GM04503 (cell line): ENCODE measurements around the gene BOK.
"Not testable (repeated sequence)": the region's sequence is repeated elsewhere in the genome, so short reads cannot be mapped to it uniquely, and the experiment has no call there.

ENCODE experiments used
- DNase-seq: peaks from one replicate; pipeline ENCODE4 v3.0.0-alpha.2; 2012; ENCODE audit warnings: low read depth

The BOK gene

DNA sequence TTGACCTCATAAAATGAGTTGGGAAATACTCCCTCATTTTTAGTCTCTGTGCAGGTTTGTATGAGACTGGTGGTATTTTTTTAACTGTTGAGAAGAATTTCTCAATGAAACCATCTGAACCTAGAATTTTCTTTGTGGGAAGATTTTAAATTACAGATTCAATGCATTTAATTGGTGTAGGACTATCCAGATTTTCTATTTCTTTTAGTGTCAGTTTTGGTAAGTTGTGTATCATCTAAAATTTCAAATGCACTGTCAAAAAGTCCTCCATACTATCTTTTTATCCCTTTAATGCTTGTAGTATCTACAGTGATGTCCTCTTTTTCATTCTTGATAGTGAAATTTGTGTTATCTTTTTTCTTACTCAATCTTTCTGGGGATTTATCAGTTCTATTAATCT is 1.8 kb upstream of the BOK start:
- no peak for DNase-seq

GRCh38 chr2:241559323-241560161 is 997 bp downstream of the BOK start:
- no peak for DNase-seq

- no peak for DNase-seq
Observed at GRCh38 chr2:241560162-241560882, 1.8 kb downstream of the BOK start.

DNA sequence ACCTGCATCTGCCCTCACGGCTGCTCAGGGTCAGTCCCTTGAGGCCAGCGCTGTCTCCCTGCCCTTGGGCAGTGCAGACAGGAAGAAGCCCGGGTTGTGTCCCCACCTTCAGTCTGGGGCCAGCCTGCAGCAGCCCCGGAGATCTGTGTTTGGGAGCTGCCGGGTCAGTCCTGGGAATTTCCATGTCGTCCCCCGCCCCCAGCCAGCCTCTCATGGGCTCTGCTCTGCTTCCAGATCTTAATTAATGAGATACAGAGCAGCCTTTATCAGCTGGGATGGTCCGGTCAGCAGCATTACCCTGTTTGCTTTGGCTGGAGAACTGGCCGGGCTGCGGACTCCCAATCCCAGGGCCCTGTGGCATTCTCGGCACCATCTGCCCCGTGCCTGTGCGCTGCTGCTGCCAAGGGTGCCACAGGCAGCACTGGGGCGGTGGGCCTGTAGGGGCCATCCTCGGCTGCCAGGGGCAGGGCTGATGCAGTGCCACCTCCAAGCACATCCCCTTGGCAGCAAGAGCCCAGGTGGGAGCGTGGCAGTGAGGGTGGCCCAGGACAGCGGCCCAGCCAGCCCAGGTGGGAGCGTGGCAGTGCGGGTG is 2.4 kb downstream of the BOK start:
- no peak for DNase-seq

GRCh38 chr2:241561832-241562231 is 3.3 kb downstream of the BOK start:
- no peak for DNase-seq

GRCh38 chr2:241562269-241562891 is 3.8 kb downstream of the BOK start:
- no peak for DNase-seq

- DNase-seq: no peak
Observed at GRCh38 chr2:241563031-241563507, 4.5 kb downstream of the BOK start.

DNA sequence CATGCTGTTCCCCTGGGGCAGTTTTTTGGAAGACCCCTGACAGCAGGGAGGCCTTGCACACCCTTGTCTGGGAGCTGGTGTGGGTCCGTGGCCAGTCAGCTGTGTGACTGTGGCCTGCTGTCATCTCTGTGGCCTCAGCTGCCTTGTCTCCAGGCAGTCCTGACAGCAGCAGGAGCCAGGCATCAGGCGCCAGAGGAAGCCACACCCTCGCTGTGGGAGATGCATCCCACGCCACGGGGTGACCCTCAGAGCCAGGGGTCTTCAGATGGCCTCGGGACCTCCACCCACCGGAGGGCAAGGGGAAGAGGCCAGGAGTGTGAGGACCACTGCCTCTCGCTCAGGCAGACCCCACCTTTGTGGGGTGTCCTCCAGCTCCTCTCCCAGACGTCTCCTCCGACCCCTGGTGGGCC is 5.0 kb downstream of the BOK start:
- no peak for DNase-seq

GRCh38 chr2:241563981-241564595 is 5.5 kb downstream of the BOK start:
- DNase-seq: no peak

DNA sequence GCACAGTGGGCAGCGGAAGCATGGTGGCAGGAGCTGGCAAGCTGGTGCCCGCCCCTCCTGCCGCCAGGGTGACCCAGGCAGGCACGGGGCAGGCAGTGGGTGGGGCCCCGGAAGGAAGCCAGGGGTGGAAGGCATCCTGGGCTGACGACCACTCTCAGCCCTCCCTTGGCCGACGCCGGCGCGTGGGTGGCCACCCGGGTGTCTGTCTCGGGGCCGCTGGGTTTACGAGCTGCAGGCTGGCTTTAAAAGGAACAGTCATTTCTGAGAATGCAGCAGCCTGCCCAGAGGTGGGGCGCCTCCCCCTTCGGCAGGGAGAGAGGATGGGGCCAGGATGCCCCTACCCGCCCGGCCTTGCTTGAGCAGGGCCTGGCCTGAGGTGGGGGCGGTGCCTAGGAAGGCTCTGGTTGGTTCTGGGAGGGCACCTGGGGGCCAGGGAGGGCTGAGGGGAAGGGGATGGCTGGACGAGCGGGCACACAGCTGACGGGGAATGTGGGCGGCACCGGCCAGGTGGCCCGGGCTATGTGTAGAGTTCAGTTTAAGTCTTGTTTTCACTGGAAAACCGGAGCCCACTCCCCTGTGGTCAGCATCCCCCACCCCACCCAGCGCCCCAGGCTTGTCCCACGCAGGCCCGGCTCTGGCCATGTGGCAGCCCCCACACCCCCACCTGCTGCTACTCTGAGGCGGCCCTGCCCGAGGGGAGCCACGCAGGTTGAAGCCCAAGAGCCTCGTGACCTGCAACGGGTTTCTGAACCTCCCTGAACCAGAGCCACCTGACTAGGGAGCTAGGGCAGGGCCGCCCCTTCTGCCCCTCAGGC is 6.3 kb downstream of the BOK start:
- no peak for DNase-seq

- DNase-seq: no peak
Observed at GRCh38 chr2:241565411-241565810, 6.9 kb downstream of the BOK start.

GRCh38 chr2:241566021-241566420 is 7.5 kb downstream of the BOK start:
- not testable (repeated sequence) for DNase-seq

DNA sequence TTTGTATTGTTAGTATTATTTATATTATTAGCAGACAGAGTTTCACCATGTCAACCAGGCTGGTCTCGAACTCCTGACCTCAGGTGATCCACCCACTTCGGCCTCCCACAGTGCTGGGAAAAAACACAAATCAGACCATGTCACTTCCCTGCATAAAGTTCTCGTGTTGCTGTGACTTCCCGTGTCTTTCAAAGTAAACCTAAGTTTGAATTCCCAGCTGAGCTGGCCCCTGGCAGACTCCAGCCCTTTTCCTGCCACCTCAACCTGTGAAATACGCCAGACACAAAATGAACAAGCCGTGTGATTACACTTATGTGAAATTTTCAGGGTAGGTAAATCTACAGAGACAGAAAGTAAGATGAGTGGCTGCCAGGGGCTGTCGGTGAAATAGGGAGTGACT is 7.9 kb downstream of the BOK start:
- DNase-seq: no peak

GRCh38 chr2:241567266-241567665 is 8.7 kb downstream of the BOK start:
- not testable (repeated sequence) for DNase-seq

DNA sequence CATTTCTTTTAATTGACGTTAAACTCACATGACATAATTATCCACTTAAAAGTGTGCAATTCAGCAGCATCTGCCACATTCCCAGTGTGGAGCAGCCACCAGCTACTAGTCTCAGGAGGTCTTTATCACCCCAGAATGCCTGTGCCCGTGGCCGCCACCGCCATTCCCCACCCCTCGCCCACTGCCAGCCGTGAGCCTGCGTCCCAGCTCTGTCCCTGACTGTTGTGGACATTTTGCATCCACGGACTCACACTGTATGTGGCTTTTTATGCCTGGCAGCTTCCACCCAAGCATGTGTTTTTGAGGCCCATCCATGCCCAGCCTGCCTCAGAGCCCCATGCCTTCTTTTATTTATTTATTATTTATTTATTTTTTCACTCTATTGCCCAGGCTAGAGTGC is 9.2 kb downstream of the BOK start:
- DNase-seq: no peak

GRCh38 chr2:241568726-241569125 is 10.2 kb downstream of the BOK start:
- no peak for DNase-seq

- no peak for DNase-seq
Observed at GRCh38 chr2:241569831-241570281, 11.3 kb downstream of the BOK start.

DNA sequence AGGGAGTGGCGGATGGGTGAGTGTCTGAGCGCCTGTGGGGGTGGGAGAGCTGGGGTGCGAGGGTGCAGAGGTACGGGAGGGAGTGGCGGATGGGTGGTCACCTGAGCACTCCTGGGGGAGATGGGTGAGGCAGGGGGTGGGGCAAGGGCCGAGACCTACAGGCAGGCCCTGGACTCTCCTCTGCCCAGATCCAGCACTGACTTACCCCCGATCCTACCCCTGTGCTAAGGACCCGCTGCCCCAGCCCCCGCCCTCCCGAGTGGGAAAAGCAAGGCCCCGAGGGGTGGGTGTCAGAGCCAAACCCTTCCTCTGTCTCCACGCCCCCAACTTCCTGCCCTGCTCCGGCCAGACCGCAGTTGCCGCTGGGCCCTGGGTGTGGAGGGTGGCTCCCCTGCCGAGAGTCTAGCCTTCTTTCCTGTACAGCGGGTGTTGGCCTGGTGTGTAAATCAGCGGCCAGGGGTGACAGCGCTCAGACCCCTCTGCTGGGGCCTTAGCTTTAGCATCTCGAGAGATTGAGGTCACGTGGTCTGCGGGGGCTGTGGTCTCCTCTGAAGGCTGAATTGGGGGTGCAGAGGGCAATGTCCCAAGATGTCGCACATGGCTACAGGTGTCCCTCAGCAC is 12.5 kb downstream of the BOK start:
- DNase-seq: no peak

DNA sequence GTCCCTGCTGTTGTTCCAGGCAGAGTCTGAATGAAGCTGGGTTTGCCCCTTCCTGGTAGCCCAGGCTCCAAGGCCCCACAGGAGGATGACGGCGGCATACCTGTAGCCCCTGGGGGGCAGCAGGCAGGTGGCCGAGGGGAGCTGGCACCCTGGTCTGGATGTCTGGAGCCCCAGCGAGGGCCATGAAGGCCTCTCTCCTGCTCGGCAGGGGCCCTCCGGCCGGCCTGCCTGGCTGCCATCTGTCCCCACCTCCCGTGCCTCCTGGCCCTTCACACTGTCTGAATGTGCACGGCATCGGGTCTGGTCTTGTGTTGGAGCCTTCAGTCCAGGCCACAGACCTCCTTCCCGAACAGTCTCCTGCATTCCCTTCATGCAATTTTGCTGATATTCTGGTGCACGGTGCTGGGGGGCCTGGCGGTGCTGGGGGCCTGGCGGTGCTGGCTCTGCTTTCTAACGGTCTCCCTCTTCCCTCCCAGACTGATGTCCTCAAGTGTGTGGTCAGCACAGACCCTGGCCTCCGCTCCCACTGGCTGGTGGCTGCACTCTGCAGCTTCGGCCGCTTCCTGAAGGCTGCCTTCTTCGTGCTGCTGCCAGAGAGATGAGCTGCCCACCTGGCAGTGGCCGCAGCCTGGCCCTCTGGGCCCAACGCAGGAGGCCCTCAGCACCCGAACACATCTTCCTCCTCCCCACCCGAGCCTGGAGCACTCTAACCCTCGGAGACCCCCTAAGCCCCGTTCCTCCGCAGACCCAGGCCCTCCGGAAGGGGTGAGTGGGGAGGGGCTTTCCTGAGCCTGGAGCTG is 13.5 kb downstream of the BOK start:
- no peak for DNase-seq
